A549 treated with Hydrocortisone at 1 μM for 4 hours (cell line): ENCODE measurements around the gene KIF4A. TPM values are rescaled to one million over a fixed set of nuclear protein-coding genes. Genes with fewer than 3 reads are reported as not detected.

Experiments
- total RNA-seq: library from RNA; stranded (reverse); fragments of 200-300 nt; extraction: Qiagen RNA extraction; gene quantifications from 5 replicates; pipeline ENCODE4 v1.2.3, GENCODE V29; 2022

The KIF4A gene, protein sequence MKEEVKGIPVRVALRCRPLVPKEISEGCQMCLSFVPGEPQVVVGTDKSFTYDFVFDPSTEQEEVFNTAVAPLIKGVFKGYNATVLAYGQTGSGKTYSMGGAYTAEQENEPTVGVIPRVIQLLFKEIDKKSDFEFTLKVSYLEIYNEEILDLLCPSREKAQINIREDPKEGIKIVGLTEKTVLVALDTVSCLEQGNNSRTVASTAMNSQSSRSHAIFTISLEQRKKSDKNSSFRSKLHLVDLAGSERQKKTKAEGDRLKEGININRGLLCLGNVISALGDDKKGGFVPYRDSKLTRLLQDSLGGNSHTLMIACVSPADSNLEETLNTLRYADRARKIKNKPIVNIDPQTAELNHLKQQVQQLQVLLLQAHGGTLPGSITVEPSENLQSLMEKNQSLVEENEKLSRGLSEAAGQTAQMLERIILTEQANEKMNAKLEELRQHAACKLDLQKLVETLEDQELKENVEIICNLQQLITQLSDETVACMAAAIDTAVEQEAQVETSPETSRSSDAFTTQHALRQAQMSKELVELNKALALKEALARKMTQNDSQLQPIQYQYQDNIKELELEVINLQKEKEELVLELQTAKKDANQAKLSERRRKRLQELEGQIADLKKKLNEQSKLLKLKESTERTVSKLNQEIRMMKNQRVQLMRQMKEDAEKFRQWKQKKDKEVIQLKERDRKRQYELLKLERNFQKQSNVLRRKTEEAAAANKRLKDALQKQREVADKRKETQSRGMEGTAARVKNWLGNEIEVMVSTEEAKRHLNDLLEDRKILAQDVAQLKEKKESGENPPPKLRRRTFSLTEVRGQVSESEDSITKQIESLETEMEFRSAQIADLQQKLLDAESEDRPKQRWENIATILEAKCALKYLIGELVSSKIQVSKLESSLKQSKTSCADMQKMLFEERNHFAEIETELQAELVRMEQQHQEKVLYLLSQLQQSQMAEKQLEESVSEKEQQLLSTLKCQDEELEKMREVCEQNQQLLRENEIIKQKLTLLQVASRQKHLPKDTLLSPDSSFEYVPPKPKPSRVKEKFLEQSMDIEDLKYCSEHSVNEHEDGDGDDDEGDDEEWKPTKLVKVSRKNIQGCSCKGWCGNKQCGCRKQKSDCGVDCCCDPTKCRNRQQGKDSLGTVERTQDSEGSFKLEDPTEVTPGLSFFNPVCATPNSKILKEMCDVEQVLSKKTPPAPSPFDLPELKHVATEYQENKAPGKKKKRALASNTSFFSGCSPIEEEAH
- 25.7 to 31.0 TPM (median 26.9 TPM) in 5 replicates for total RNA-seq

GRCh38 chrX:70289793-70290770 is at the start of gene KIF4A, which contains the start of gene PDZD11:
Gene KIF4A (plus strand): TSS chrX:70290104. CDS start chrX:70290459, 355 bp downstream.
Gene PDZD11 (minus strand): TSS chrX:70289927. CDS start chrX:70289341, 586 bp downstream.

DNA sequence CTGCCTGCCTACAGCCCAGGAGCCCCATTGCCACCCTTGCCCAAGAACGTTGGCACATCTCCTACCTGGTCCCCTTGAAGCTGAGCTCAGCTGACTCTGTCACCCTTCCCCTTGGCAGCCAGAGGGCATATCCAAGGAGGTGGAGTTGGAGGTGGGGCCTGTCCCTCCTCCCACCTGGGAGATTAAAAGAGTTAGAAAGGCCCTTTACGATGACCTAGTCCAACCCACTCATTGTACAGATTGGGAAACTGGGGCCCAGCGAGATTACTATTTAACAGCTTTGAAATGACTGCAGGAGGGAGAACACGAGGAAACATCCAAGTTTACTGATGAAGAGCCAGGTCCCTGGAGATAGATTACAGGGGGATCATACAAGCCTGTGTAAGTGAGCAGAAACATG is 29.8 kb upstream of the KIF4A start, which contains the start of gene P2RY4:
Gene P2RY4 (minus strand): TSS at position 101 of the 400 bp plus-strand sequence. CDS start 580 bp downstream, outside the sequence.

DNA sequence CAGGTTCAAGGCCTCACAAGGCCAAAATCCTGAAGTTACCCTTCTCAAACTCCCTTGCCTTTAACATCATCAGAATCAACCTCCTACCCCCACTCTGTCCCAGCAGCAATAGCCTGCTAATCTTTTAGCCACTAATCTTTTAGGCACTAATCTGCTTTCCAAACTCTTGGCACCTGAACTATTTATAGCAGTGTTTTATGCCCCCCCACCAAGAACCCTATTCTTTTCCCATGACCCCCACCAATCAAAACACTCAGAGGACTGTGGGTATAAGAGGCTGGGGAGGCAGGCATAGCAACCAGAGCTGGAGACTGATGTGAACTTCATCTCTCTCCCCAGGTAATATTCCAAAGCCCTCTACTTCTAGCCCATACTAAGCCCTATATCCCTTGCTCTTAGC is 21.9 kb upstream of the KIF4A start, which contains the start of gene ARR3:
Gene ARR3 (plus strand): TSS at position 301 of the 400 bp plus-strand sequence. CDS start 1,052 bp downstream, outside the sequence.

GRCh38 chrX:70281951-70282350 is 8.0 kb upstream of the KIF4A start, which contains the start of gene RAB41:
Gene RAB41 (plus strand): TSS chrX:70282172. CDS start chrX:70282218, 46 bp downstream.

GRCh38 chrX:70422851-70423341 is 133.0 kb downstream of the KIF4A start, which contains the start of gene GDPD2:
Gene GDPD2 (plus strand): TSS chrX:70423314. CDS start chrX:70424985, 1,671 bp downstream.

DNA sequence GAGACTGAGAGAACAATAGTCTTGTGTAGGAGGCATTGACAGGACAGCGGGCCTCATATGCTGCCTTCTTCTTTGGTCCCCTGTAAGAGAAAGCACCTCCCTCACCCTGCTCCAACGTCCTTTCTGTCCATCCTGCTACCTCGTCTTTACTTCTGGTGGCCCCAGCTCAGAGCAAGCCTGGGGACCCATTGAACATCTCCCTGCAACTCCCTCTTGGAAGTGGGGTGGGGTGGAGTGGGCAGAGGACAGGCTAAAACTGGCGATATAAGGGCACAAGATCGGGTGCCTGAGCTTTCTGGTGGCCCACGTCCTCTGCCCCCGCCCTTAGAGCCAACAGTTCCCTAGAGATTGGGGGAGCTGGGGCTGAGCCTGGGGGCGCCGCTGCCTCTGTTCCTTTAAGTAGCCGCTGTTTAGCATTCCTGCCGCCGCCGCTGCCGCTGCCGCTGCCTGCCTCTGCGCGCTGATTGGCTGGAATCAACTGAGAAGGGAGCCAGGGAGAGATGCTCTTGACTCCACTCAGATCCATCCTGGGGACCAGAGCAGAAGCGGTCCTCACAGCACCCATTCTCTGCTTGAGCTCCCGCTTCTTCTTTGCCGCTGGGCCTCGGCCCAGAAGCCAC is 154.5 kb downstream of the KIF4A start, which contains the start of gene DLG3:
Gene DLG3 (plus strand): TSS at position 510 of the 620 bp plus-strand sequence. CDS start 367 bp downstream, outside the sequence.

Other genes with a start within 250 kb of the KIF4A start
- gene AWAT2, start 240.2 kb upstream of the KIF4A start, total RNA-seq: not detected in 5 replicates
- not detected in 5 replicates for gene OTUD6A, start 227.6 kb upstream of the KIF4A start, total RNA-seq
- 60.0 to 68.6 TPM (median 66.5 TPM) in 5 replicates for gene IGBP1, start 156.7 kb upstream of the KIF4A start, total RNA-seq
- gene DGAT2L6, start 112.6 kb upstream of the KIF4A start, total RNA-seq: not detected in 5 replicates
- gene AWAT1, start 55.4 kb upstream of the KIF4A start, total RNA-seq: not detected in 5 replicates
- 0.05 to 0.06 TPM in 2 of 5 replicates, not detected in the others for gene P2RY4, start 29.9 kb upstream of the KIF4A start, total RNA-seq
- not detected in 5 replicates for gene ARR3, start 21.8 kb upstream of the KIF4A start, total RNA-seq
- not detected in 5 replicates for gene RAB41, start 7.9 kb upstream of the KIF4A start, total RNA-seq
- 91.6 to 103 TPM (median 95.1 TPM) in 5 replicates for gene PDZD11, start 177 bp upstream of the KIF4A start, total RNA-seq
- gene GDPD2, start 133.2 kb downstream of the KIF4A start, total RNA-seq: 0.05 to 0.06 TPM in 2 of 5 replicates, not detected in the others
- 3.7 to 7.8 TPM (median 5.9 TPM) in 5 replicates for gene DLG3, start 154.7 kb downstream of the KIF4A start, total RNA-seq